HTERT RPE-1 (cell line): ENCODE results near the gene GFI1.
"Not testable (repeated sequence)": the region's sequence is repeated elsewhere in the genome, so short reads cannot be mapped to it uniquely, and the experiment has no call there.

Source experiments
- in situ Hi-C: fragments of 300-500 bp; cut with MboI; formaldehyde crosslinking; loops from 4 replicates; pipeline ENCODE4 v1.14.3; 2020; ENCODE audit warnings: low sequenced_read_pairs

The GFI1 gene

GRCh38 chr1:92486251-92487077 is at the start of gene GFI1:
TSS of gene GFI1 (minus strand) at chr1:92486925. CDS start at chr1:92483487, 3,438 bp downstream.
- in situ Hi-C loops: no loop called here

DNA sequence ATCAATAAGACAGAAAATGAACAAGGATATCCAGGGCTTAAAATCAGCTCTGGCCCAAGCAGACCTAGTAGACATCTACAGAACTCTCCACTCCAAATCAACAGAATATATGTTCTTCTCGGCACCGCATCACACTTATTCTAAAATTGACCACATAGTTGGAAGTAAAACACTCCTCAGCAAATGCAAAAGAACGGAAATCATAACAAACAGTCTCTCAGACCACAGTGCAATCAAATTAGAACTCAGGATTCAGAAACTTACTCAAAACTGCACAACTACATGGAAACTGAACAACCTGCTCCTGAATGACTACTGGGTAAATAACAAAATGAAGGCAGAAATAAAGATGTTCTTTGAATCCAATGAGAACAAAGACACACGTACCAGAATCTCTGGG is 45.6 kb upstream of the GFI1 start:
- in situ Hi-C loops: not testable (repeated sequence)

- in situ Hi-C loops: not testable (repeated sequence)
These were observed 45.2 kb upstream of the GFI1 start for GRCh38 chr1:92531939-92532338.

DNA sequence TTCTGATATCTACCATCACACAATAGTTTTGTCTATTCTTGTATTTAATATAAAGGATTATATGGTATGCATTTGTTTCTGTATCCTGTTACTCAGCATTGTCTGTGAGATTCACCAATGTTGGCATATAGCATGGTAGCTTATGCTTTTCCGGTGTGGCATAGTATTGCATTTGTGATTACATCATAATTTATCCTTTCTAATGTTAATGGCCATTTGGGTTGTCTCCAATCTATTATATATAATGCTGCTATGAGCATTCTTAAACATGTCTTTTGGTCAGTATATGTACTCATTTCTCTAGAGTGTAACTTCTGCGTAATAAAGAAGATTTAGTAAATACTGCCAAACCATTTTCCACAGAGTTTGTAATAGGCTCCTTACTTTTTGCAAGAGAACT is 40.9 kb upstream of the GFI1 start:
- in situ Hi-C loops: no loop called here

DNA sequence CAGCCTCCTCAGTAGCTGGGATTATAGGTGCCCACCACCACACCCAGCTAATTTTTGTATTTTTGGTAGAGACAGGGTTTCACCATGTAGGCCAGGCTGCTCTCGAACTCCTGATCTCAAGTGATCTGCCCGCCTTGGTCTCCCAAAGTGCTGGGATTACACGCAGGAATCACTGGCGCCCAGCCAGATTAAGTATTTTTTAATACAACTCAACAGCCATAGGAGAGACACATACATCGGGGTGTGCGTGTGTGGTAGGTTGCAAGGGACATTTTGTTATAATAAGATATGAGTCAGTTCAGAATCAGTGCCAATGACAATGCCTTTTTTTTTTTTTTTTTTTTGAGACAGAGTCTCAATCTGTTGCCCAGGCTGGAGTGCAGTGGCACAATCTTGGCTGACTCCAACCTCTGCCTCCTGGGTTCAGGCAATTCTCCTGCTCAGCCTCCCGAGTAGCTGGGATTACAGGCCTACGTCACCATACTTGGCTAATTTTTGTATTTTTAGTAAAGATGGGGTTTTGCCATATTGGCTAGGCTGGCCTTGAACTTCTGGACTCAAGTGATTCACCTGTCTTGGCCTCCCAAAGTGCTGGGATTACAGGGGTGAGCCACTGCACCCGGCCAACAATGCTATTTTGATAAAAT is 38.3 kb upstream of the GFI1 start:
- in situ Hi-C loops: not testable (repeated sequence)

- in situ Hi-C loops: no loop called here
These were observed 32.3 kb upstream of the GFI1 start for GRCh38 chr1:92519043-92519442.

DNA sequence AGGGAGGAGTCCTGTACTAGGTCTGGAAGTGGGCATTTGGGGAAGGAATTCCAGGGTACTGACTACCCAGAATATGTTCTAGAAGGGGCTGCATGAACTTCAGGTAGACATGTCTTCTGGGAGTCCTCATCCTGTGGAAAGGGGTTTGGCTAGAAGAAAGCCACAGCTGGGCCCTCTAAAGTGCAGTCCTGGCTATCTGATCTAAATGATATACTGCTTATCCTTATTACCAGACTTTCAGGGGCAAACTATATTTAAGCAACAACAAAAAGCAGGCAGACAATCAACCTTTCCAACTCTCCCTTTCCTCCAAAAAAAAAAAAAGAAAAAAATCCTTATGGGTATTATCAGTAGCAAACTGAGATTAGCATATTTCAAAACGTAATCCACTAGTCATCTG is 29.8 kb upstream of the GFI1 start:
- in situ Hi-C loops: no loop called here

DNA sequence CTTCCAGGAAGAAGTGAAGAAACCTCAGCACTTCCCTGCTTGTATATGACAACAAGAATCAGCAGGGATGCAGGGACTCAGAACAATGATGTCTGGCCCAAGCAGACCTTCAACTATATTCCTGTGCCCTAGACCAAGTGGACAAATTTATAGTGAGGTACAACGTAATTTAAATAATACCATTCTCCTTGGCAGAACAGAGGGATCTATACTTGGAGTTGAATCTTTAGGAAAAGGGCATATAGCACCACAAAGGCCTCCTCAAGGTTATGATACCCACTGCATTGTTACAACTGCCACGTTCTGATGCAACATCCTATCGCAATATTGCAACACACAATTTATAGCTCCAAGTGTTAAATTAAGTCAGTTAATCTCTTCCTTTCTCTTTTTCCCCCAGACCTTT is 29.1 kb upstream of the GFI1 start:
- in situ Hi-C loops: no loop called here

DNA sequence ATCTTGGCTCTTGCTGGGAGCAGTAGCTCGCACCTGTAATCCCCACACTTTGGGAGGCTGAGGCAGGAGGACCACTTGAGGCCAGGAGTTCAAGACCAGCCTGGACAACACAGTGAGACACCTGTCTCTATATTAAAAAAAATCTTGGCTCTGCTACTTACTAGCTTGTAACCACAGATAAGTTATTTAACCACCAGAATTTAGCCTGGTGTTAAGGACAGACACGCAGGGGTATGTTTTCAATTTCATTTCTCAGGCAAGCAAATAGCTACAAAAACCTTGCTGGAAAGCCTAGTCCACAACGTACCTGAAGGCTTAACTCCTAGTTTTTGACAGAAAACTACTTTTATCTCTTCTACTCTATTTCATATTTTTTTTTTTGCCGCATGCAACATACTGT is 24.8 kb upstream of the GFI1 start:
- in situ Hi-C loops: no loop called here

DNA sequence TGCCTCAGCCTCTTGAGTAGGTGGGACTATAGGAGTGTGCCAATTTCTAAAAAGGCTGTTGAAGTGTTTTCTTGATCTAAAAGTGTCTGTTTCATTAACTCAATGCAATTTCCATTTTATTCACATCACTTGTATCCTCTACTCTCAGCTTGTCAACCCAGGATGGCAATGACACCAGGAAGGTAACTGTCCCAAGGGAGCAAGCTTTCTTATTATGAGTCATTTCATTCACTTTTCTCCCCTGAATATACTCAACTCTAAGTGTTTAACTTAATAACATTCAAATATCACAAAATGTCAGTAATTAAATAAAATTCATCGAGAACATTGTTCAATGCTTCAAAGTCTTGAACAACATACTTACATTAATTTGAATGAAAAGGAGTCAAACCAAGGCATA is 22.9 kb upstream of the GFI1 start:
- in situ Hi-C loops: no loop called here

- in situ Hi-C loops: no loop called here
These were observed 18.4 kb upstream of the GFI1 start for GRCh38 chr1:92505015-92505692.

- in situ Hi-C loops: no loop called here
These were observed 17.7 kb upstream of the GFI1 start for GRCh38 chr1:92504291-92505014.

DNA sequence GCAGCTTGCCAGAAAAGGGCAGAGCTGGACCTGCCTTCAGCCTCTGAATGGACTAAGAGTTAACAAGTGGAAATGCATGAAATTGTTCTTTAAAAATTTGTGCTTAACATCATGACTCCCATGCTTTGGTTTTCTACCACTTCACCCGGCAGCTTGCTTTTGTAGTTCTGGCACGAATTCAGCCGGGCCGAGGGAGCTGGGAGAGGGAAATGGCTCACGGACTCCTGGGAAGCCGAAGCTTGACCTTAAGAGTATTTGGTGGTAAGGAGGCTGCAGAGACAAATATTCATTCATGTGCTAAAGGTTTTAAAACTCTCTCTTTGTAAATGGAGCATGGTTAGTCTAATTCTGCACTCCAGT is 17.2 kb upstream of the GFI1 start:
- in situ Hi-C loops: no loop called here

GRCh38 chr1:92503043-92503925 is 16.6 kb upstream of the GFI1 start:
- in situ Hi-C loops: no loop called here

GRCh38 chr1:92502247-92502646 is 15.5 kb upstream of the GFI1 start:
- in situ Hi-C loops: no loop called here

DNA sequence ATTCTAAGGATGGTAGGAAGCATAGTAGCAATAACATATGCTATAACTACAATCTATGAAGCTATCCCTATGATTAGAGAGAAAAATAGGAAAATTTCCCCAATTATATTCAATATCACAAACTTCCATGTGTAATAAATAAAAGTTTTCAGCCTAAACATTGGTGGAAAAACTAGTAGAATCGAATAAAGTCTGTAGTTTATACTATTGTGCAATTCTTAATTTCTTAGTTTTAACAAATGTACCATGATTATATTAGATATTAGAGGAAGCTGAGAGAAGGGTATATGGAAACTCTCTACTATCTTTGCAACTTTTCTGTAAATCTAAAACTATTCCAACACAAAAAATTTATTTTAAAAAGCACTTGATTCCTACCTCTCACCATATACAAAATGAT is 13.8 kb upstream of the GFI1 start:
- in situ Hi-C loops: no loop called here

DNA sequence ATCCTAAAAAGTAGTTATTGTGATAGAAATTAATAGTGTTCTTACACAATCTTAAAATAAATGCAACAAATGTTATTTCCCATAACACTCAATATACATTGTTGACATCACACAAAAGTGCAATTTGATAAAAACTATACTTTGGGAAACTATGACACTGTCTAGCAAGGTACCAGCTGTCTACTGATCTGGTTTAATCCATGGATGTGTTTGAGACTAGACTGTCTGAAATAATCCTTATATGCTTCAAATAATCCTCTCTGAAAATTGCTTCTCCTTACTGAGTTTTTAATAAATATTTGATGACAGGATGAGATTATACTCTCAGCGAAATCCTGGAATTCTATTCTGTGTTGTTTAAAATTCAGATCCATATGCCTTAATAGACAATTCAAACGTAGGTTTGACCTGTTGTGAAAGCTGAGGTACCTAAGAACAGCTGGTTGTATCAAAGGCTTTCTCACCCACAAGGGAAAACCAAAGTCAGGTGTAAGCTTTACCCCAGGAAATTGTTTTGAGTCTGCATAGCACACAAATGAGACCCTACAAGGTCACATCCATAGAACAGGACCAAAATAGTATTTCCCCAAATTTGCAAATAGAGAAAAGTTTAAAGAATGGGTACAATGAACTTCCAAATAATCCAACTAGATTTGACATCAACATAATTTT is 8.8 kb upstream of the GFI1 start:
- in situ Hi-C loops: no loop called here

GRCh38 chr1:92494485-92495141 is 7.9 kb upstream of the GFI1 start:
- in situ Hi-C loops: no loop called here

- in situ Hi-C loops: no loop called here
These were observed 6.4 kb upstream of the GFI1 start for GRCh38 chr1:92493139-92493538.
